ENCODE results near the gene TNNT1.

TNNT1 gene

DNA sequence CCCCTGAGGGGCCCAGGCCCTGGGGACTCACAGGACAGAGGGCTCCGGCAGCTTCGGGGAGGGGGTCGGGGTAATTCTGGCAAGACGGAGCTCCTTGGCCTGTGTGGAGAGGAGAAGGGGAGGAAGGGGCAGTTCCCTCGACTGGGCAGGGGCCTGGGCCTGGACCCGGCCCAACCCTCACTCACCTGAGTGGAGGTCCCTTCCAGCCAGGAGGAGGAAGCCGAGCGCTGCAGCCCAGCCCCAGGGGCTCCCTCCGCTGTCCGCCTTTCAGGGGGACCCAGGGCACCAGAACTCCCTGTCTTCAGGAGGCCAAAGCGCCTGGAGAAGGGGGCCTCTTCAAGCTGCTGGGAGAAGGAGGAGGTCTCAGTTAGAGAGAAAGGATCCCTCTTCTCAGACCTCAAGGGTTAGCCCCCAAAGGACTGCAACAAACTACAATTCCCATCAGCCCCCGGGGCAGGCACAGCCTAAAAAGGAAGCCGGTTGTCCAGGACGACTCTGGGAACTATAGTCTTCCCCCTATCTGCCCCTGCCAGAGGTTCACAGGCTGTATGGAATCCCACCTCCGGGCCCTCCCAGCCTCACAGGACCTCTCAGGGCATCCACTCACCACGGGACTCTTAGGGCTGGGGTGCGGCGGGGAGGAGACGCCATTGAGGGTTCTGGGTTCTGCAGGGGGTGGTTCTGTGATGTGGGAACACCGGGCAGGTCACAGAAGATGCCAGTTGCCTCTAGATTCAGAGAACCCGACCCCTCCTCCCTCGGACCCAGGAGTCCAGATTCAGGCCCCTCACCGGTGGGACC, 53.5 kb downstream of the TNNT1 start:
- no peak overlapping the region for H3K4me3 ChIP-seq (ENCODE audit: low read depth, low read length)
- TF ChIP-seq, protein P1, sequence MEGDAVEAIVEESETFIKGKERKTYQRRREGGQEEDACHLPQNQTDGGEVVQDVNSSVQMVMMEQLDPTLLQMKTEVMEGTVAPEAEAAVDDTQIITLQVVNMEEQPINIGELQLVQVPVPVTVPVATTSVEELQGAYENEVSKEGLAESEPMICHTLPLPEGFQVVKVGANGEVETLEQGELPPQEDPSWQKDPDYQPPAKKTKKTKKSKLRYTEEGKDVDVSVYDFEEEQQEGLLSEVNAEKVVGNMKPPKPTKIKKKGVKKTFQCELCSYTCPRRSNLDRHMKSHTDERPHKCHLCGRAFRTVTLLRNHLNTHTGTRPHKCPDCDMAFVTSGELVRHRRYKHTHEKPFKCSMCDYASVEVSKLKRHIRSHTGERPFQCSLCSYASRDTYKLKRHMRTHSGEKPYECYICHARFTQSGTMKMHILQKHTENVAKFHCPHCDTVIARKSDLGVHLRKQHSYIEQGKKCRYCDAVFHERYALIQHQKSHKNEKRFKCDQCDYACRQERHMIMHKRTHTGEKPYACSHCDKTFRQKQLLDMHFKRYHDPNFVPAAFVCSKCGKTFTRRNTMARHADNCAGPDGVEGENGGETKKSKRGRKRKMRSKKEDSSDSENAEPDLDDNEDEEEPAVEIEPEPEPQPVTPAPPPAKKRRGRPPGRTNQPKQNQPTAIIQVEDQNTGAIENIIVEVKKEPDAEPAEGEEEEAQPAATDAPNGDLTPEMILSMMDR (IDR thresholded peaks at IDR 0.05; ENCODE audit: low read depth, low read length) = no peak
- TF ChIP-seq, protein P2, sequence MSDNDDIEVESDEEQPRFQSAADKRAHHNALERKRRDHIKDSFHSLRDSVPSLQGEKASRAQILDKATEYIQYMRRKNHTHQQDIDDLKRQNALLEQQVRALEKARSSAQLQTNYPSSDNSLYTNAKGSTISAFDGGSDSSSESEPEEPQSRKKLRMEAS (IDR thresholded peaks at IDR 0.05; ENCODE audit: low read depth, low read length) = no peak
- TF ChIP-seq MYC (IDR thresholded peaks at IDR 0.05; ENCODE audit: low read depth, low read length) (no peak), POLR2A (IDR thresholded peaks at IDR 0.05; ENCODE audit: extremely low read depth, insufficient read length) (no peak)
- DNase-seq (ENCODE audit: low read depth) = no peak

DNA sequence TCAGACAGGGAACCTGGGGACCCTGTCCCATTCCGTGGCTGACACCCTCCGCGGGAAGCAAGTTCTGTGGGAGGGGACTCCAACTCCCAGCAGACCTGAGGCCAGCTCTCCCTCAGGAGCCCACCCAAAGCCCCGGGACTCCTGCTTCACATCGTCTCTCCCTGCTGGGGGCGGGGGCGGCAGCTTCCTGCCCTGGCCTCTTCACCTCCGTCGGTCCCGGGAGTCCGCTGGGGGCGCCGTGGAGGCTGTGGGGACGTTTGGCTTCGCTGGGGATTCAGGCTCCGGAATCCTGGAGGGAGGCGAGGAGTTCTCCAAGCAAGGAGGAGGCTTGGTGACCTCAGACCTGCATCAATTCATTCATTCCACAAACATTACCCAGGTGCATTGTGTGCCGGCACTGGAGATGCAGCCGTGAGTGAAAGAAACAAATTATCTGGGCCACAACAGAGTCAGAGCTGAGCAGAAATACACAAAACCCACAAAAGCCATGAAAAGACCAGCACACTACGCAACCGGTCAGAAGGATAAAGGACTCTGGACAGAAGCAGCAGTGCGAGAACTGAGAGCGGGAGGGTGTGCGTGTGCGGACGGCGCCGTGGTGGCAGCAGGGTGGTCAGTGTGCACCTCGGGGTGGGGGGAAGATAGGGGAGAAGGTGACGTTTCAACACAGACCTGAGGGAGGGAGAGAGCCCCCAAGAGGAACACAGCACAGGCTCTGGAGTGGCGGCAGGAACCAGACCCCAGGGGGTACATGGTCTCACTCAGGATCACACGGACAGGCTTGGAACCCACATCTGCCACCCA, 54.3 kb downstream of the TNNT1 start:
- DNase-seq (ENCODE audit: low read depth) = no peak
- TF ChIP-seq, protein P2 (IDR thresholded peaks at IDR 0.05; ENCODE audit: low read depth, low read length) = no peak
- TF ChIP-seq, protein P1 (IDR thresholded peaks at IDR 0.05; ENCODE audit: low read depth, low read length) = no peak
- TF ChIP-seq POLR2A (IDR thresholded peaks at IDR 0.05; ENCODE audit: extremely low read depth, insufficient read length) = no peak
- TF ChIP-seq MYC (IDR thresholded peaks at IDR 0.05; ENCODE audit: low read depth, low read length) = no peak
- no peak overlapping the region for H3K4me3 ChIP-seq (ENCODE audit: low read depth, low read length)

DNA sequence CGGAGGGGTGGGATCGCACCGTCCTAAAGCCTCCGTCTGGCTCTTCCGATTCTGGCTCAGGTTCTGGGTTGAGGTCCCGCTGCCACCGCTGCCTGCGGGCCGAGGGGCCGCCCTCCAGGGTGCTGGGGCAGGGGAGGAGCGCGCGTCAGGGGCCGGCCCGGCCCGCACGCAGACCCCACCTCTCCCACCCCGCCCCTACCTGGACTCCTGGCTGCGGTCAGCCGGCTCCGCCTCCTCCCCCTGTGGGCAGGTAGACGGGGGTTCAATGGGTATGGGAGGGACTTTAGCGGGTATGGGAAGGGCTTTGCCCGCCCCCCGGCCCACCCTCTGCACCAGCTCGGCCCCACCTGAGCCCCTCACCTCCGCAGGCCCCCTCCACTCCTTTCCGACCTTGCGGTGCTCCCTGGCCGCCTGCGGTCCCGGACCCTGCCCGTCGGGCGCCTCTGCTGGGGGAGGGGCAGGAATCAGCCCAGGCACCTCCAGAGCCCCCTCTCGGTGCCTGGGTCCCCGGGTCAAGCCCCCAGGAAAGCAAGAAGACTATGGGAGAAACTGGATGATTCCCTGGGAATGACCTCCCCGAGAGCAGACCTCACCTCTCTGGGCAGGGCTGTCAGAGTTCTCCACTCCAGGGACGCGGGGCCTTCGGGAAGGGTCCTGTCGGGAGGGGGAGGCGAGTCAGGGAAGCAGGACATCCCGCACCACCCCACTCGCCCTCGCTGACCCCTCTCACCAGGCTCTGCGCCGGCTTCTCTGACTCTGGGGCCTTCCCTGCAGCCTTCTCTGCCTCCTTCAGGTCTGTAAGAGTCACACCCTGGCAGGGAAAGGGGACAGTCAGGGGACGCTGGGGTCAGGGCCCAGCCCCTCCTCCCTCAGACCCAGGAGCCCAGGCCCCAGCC, 56.3 kb downstream of the TNNT1 start:
- no peak overlapping the region for H3K4me3 ChIP-seq (ENCODE audit: low read depth, low read length)
- TF ChIP-seq POLR2A (IDR thresholded peaks at IDR 0.05; ENCODE audit: extremely low read depth, insufficient read length) (no peak), MYC (IDR thresholded peaks at IDR 0.05; ENCODE audit: low read depth, low read length) (no peak)
- TF ChIP-seq, protein P1 (IDR thresholded peaks at IDR 0.05; ENCODE audit: low read depth, low read length) = no peak
- TF ChIP-seq, protein P2 (IDR thresholded peaks at IDR 0.05; ENCODE audit: low read depth, low read length) = no peak
- DNase-seq (ENCODE audit: low read depth) = no peak

DNA sequence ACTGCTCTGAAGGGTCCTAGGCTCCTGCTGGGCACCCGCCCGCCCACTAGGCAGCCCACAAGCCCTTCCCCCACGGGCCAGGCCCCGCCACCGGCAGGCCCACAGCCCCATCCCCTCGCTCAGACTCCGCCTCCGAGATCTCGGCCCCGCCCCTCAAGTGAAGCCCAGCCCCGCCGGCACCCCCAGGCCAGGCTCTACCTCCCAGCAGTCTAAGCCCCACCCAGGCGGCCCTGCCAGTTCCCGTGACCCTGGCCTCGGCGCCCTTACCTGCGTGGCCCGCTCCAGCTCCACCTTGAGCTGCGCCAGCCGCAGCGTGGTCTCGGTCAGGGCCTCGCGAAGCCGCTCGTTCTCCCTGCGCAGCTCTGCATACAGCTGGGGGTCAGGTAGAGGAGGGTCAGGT, 57.1 kb downstream of the TNNT1 start:
- DNase-seq (ENCODE audit: low read depth) = no peak
- TF ChIP-seq, protein P2 (IDR thresholded peaks at IDR 0.05; ENCODE audit: low read depth, low read length) = no peak
- TF ChIP-seq POLR2A (IDR thresholded peaks at IDR 0.05; ENCODE audit: extremely low read depth, insufficient read length) (no peak), MYC (IDR thresholded peaks at IDR 0.05; ENCODE audit: low read depth, low read length) (no peak)
- TF ChIP-seq, protein P1 (IDR thresholded peaks at IDR 0.05; ENCODE audit: low read depth, low read length) = no peak
- no peak overlapping the region for H3K4me3 ChIP-seq (ENCODE audit: low read depth, low read length)

Measured in NB4 (cell line).